Heart left ventricle (tissue), 13 donors: ENCODE data around the gene DENND2C.
"Not testable (repeated sequence)": the region's sequence is repeated elsewhere in the genome, so short reads cannot be mapped to it uniquely, and the experiment has no call there.

Experiments used
- POLR2A ChIP-seq, 2 donors: fragments of 450-650 bp; IDR thresholded peaks; one replicate each; pipeline ENCODE4 v1.6.1; 2017; ENCODE audit warnings: antibody characterized with exemption in 2 of 2, mild to moderate bottlenecking in 2 of 2, moderate library complexity in 2 of 2
- TF ChIP-seq, protein P1 (sequence below), 12 donors: fragments of 200-600 bp; sonication (generic) in 4 of 12; IDR thresholded peaks; one replicate each; pipeline versions ENCODE4 v1.5.0 to v1.8.0; 2018 to 2022; ENCODE audit warnings: antibody characterized with exemption in 12 of 12, mild to moderate bottlenecking in 5 of 12
- donor health status: ischemic (EF 13 %, LVEDD 7.1; RV severe dilation, severe dysfunction).
- donor health status: DM: no; HTN: yes; CAD: no.
- donor health status: DM: no; HTN: no; CAD: no.
- donor health status: ischemic (EF 25% LVEDD 6.9; RV normal size, moderate dysfunction).
- donor health status: ischemic (EF 25% LVEDD 5.7; RV mildly dilated, moderate dysfunction).
- donor health status: ischemic (EF 35%, LVEDD 5.7; RV mildly dilated, moderate dysfunction).
- donor health status: nonischemic (EF 11% LVEDD 7.7; RV severe dilation, severe dysfunction).
- donor health status: DM: yes; HTN: yes; CAD: no.
- donor health status: PGD.
- donor health status: ischemic (EF 29% LVEDD 5.4; RV normal size, mild dysfunction).
- donor health status: nonischemic (EF 23%, LVEDD 6.1; RV moderate dilation, normal function).

DNA sequence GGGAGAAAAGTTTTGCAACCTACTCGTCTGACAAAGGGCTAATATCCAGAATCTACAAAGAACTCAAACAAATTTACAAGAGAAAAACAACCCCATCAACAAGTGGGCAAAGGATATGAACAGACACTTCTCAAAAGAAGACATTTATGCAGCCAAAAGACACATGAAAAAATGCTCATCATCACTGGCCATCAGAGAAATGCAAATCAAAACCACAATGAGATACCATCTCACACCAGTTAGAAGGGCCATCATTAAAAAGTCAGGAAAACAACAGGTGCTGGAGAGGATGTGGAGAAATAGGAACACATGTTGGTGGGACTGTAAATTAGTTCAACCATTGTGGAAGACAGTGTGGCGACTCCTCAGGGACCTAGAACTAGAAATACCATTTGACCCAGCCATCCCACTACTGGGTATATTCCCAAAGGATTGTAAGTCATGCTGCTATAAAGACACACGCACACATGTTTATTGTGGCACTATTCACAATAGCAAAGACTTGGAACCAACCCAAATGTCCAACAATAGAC, 106.8 kb downstream of the DENND2C start:
- TF ChIP-seq, protein P1, sequence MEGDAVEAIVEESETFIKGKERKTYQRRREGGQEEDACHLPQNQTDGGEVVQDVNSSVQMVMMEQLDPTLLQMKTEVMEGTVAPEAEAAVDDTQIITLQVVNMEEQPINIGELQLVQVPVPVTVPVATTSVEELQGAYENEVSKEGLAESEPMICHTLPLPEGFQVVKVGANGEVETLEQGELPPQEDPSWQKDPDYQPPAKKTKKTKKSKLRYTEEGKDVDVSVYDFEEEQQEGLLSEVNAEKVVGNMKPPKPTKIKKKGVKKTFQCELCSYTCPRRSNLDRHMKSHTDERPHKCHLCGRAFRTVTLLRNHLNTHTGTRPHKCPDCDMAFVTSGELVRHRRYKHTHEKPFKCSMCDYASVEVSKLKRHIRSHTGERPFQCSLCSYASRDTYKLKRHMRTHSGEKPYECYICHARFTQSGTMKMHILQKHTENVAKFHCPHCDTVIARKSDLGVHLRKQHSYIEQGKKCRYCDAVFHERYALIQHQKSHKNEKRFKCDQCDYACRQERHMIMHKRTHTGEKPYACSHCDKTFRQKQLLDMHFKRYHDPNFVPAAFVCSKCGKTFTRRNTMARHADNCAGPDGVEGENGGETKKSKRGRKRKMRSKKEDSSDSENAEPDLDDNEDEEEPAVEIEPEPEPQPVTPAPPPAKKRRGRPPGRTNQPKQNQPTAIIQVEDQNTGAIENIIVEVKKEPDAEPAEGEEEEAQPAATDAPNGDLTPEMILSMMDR (IDR thresholded peaks at IDR 0.05): not testable (repeated sequence)
- not testable (repeated sequence) for TF ChIP-seq POLR2A (IDR thresholded peaks at IDR 0.05)
